Natural killer cell treated with Interleukin-12 subunit alpha and Interleukin-12 subunit beta and Interleukin-15 and Interleukin-18, amount 100 ng/mL, for 72 hours (primary cell): Measurements from ENCODE around the gene NEK8. TPM values are rescaled to one million over a fixed set of nuclear protein-coding genes. Genes with fewer than 3 reads are reported as not detected.

Source experiments
- ATAC-seq, 2 donors: fragments of 150-1000 bp; cut with Tn5 transposase in 1 of 2; sonication (Bioruptor Pico), chemical (Tn5 transposase) in 1 of 2; 2 replicates each; pipeline ENCODE4 v1.10.0; 2021
- DNase-seq: peaks from one replicate; pipeline ENCODE4 v3.0.0; 2022; ENCODE audit warnings: low spot score
- H3K27ac Mint-ChIP-seq, 2 donors: 1 replicate in 1 of 2; 2 replicates in 1 of 2; pipeline ENCODE4 v1.8.0; 2022; ENCODE audit warnings: mixed read lengths in 2 of 2, mild to moderate bottlenecking in 1 of 2, moderate library complexity in 1 of 2
- H3K27me3 Mint-ChIP-seq, 2 donors: 1 replicate in 1 of 2; 2 replicates in 1 of 2; pipeline ENCODE4 v1.8.0; 2022; ENCODE audit warnings: mixed read lengths in 2 of 2
- H3K36me3 Mint-ChIP-seq: one replicate; pipeline ENCODE4 v1.8.0; 2022; ENCODE audit warnings: mixed read lengths
- H3K4me1 Mint-ChIP-seq, 2 donors: 1 replicate in 1 of 2; 2 replicates in 1 of 2; pipeline ENCODE4 v1.8.0; 2022; ENCODE audit warnings: low read depth in 2 of 2, mixed read lengths in 2 of 2, mild to moderate bottlenecking in 1 of 2
- H3K4me3 Mint-ChIP-seq: one replicate; pipeline ENCODE4 v1.8.0; 2022; ENCODE audit warnings: mixed read lengths
- H3K9me3 Mint-ChIP-seq: 2 replicates; pipeline ENCODE4 v1.8.0; 2022; ENCODE audit warnings: mixed read lengths
- total RNA-seq, 2 donors: library from RNA; stranded (reverse); gene quantifications; one replicate each; pipeline ENCODE4 v1.2.3, GENCODE V29; 2022

The NEK8 gene
- total RNA-seq, 2 donors from 2014 or later, result 3.2 to 10.2 TPM

DNA sequence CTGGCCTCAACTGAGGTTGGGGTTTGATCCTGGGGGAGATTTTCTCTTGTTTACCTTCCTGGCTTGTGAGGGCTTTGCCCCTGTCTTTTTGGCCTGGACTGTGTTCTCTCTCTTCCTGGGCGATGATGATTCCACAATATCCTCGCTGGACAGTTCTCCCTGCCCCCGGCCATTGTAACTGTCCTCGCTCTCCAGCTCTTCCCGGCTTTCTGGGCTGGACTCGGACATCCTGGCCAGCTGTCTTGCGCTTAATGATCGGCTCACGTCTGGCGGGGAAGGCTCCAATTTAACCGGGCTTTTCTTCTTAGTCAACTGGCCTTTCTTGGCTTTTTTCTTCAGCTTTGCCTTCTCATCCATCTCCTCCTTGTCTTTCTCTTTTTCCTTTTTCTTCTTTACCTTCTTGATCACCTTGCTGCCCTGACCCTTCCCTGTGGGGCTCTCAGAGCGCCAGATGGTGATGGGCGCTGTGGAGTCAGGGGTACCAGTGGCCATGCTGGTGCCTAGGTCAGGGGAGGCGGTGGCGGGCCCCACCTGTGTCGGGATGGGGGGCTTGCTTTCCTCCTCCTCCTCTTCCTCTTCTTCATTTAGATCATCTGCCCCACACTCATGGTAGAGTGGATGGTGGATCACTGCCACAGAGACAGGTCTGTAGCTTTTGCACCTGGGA is 24.9 kb upstream of the NEK8 start:
- peak overlapping the region in 1 of 2 donors; percentile 31 for H3K27ac Mint-ChIP-seq
- peaks cover 0 to 5% of the 10 kb centered on the region in 2 donors for H3K4me1 Mint-ChIP-seq
- no peaks in the 10 kb centered on the region for H3K9me3 Mint-ChIP-seq
- peaks cover 15% of the 10 kb centered on the region for H3K36me3 Mint-ChIP-seq
- ATAC-seq (no peak), DNase-seq (no peak)
- H3K27me3 Mint-ChIP-seq, result no peaks in the 10 kb centered on the region
- H3K4me3 Mint-ChIP-seq, result no peak overlapping the region

DNA sequence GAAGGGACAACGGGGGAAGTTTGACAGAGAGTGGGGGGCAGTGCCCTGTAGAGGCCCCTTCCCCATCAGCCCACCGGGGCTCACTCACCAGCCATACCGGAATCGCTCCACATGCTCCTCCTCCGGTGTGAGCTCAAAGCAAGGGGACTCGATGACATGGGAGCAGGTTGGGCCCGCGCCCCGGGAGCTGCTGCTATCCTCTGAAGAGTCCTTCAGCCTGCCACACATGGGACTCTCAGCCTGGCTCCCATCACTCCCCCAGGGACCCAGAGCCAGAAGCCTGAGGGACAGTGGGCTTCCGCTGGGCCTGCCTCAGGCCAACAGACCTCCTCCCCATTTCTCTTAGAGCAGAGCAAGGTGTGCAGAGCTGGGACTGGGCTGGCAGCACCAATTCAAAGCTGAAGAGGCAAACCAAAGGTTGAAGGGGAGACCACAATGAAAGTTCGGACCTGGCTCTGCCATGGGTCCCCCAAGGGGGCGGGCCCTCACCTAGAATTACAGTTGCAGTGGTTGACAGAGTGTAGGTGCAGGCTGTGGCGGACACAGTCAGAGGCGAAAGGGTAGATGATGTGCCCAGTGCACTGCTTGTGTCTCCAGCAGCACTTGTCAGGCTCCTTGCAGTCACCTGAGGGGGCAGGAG is 24.2 kb upstream of the NEK8 start:
- no peak overlapping the region for H3K4me3 Mint-ChIP-seq
- peaks cover 13% of the 10 kb centered on the region for H3K36me3 Mint-ChIP-seq

DNA sequence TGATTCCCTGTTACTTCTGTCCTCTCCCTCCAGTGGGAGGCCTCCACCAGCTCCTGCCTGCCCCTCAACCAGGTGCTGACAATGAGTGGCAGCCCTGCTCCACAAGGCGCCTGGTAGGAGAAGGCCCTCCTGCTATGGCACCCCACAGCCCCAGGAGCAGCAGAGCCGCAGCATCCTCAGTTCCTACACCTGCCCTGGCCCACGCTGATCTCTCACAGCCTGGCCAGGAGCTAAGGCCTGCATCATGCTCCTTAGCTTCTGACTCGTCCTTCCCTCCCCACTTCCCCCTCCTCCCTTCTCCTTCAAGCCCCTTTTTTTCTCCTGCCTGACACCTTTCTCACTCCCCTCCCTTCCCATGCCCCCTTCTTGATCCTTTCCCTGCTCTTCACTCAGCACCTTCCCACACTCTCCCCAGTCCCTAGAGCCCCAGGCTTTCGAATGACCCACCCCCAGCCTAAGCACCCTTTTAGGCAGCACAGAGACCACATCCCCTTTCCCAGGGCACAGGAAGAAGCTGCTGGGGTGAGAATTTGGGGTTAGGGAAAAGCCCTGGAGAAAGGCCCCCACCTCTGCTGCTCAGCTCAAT is 23.4 kb upstream of the NEK8 start:
- no peak for ATAC-seq
- Mint-ChIP-seq H3K27ac (peak overlapping the region in 1 of 2 donors; percentile 57), H3K4me1 (peaks cover 0 to 5% of the 10 kb centered on the region in 2 donors), H3K9me3 (no peaks in the 10 kb centered on the region), H3K27me3 (no peaks in the 10 kb centered on the region), H3K4me3 (no peak overlapping the region), H3K36me3 (peaks cover 13% of the 10 kb centered on the region)
- no peak for DNase-seq

More for the DNA sequence above, 24.2 kb upstream of the NEK8 start:
- Mint-ChIP-seq H3K4me1 (peaks cover 0 to 5% of the 10 kb centered on the region in 2 donors), H3K9me3 (no peaks in the 10 kb centered on the region), H3K27ac (peak overlapping the region in 1 of 2 donors; percentile 31), H3K27me3 (no peaks in the 10 kb centered on the region)
- ATAC-seq (no peak), DNase-seq (no peak)

DNA sequence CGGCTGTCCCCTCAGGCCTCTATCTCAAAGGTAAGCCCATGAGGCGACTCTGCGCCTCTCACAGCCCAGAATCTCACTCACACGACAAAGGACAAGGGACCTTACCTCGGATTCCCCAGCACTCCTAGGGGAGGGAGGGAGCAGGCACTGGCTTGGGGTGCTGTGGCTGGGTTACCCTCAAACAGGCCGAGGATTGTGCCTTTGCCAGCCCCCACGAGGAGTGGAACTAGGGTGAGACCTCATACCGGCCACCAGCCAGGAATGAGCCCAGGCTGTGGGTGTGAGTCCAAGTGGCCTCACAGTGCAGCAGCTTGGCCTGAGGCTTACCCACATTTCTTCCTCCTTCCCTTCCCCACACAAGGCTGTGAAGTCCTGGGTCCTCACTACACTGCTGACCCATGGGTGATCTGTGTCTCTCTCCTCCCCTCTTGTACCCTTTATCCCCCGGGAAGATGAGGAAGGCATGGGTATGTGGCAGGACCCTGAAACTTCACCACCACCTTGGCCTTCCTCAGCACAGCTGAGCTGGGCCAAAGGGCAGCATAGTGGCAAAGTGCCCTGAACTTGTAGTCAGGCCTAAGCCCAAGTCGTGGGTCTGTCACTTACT is 22.8 kb upstream of the NEK8 start:
- H3K27me3 Mint-ChIP-seq, result no peaks in the 10 kb centered on the region
- ATAC-seq (no peak), DNase-seq (no peak)
- H3K36me3 Mint-ChIP-seq, result peaks cover 13% of the 10 kb centered on the region
- no peak overlapping the region for H3K4me3 Mint-ChIP-seq
- peak overlapping the region in 1 of 2 donors; percentile 57 for H3K27ac Mint-ChIP-seq
- peaks cover 0 to 9% of the 10 kb centered on the region in 2 donors for H3K4me1 Mint-ChIP-seq
- no peaks in the 10 kb centered on the region for H3K9me3 Mint-ChIP-seq

DNA sequence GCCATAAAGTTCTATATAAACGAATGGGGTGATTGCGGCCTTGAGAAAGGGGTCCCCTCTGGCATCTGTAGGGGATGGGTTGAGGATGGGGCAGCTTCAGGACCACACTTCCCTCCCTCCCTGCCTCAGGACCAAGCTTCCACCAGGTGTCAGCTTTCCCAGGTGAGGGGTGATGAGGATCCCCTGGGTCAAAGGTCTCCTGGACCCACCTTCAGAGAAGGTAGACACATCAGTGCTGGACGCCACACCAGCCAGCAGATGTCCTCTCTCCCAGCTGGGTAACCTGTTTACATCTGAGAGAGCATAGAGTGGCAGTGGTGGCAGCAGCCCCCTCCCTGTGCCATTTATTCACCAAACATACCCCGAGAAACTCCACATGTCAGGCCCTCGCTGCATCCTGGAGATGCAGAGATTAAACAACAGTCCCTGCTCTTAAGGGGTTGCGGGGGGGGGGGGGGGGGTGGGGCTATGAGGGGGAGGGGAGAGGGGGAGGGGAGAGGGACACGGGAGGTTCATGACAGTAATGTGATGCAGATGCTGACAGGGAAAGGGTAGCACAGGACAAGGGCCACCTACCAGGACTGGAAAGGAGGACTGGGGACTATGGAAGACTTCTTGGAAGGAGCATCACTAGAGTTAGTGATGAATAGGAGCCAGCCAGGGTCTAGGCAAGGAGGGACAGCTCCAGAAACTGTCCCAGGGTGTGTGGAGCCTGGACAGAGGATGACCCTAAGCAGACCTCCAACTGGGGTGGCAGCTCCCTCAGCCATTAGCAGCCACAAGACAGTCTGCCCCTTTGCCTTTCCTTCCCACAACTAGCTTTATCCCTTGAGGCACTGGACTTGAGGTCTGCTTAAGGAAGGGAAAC is 21.9 kb upstream of the NEK8 start:
- H3K4me3 Mint-ChIP-seq, result no peak overlapping the region
- H3K9me3 Mint-ChIP-seq, result no peaks in the 10 kb centered on the region
- H3K36me3 Mint-ChIP-seq, result peaks cover 13% of the 10 kb centered on the region
- no peak for ATAC-seq
- no peak for DNase-seq
- H3K4me1 Mint-ChIP-seq, result peaks cover 2 to 13% of the 10 kb centered on the region in 2 donors
- no peak overlapping the region for H3K27ac Mint-ChIP-seq
- H3K27me3 Mint-ChIP-seq, result no peaks in the 10 kb centered on the region

DNA sequence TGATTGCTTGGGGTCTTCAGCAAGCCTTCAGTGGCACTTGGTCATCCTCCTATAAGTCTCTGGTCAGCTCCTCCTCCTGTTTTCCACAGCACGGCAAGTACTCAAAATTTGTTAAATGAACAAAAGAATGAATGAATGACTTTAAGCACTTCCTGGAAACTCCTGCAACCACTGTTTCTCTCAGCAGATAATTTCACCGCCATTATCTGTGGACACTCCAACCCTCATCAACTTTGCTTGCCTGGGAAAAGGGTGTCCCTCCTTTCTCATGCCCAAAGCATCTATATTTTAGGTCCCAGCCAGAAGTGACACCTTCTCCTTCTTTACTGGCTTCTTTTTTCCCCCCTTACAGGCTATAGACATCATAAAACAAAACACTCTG is 21.3 kb upstream of the NEK8 start:
- peaks cover 11% of the 10 kb centered on the region for H3K36me3 Mint-ChIP-seq
- no peak overlapping the region for H3K27ac Mint-ChIP-seq
- DNase-seq (no peak), ATAC-seq (no peak)
- H3K4me3 Mint-ChIP-seq, result no peak overlapping the region
- H3K9me3 Mint-ChIP-seq, result no peaks in the 10 kb centered on the region
- peaks cover 9 to 19% of the 10 kb centered on the region in 2 donors for H3K4me1 Mint-ChIP-seq
- H3K27me3 Mint-ChIP-seq, result no peaks in the 10 kb centered on the region

DNA sequence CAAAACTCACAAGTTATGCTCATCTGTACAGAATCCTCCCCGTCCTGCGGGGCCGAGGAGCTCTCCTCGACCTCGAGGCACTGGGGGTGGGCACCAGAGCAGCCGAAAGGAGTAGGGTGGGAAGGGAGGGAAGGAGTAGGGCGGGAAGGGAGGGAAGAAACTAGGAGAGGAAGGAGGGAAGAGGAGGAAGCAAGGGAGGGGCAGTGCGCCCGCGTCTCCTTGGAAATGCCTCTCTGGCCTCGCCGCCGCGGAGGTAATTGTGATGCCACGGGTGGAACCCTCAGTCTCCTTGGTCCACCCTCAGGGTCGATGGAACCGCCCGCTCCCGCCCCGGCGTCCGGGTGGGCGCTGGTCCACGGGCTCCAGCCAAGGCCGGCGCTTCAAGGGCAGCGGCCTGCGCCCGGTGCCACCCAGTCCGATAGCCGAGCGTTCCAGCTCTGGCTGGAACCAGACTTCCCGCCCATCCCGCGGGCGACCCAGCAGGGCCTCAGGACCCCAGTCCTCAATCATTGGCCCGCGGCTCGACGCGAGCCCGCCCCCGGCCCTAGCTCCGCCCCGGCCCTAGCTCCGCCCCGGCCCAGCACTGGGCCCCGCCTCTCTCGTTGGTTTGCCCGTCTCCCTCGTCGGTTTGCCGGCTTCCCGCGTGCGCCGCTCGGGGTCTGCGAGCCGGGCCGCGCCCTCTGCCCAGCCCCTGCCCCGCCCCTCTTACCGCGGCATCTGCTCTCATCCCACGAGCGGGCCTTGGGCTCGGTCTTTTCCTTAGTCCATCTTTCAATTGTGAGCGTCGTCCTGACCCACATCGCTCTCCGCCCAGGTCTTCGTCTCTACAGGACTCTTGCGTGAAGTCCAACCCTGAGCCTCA is 17.5 kb upstream of the NEK8 start:
- Mint-ChIP-seq H3K36me3 (no peaks in the 10 kb centered on the region), H3K4me3 (peak overlapping the region; percentile 92), H3K4me1 (peaks cover 13 to 17% of the 10 kb centered on the region in 2 donors), H3K27me3 (peaks cover 12 to 15% of the 10 kb centered on the region in 2 donors), H3K9me3 (no peaks in the 10 kb centered on the region), H3K27ac (peak overlapping the region; percentile 85 to 94)
- ATAC-seq, result peak; percentile 94 to 96
- DNase-seq, result peak; percentile 90

DNA sequence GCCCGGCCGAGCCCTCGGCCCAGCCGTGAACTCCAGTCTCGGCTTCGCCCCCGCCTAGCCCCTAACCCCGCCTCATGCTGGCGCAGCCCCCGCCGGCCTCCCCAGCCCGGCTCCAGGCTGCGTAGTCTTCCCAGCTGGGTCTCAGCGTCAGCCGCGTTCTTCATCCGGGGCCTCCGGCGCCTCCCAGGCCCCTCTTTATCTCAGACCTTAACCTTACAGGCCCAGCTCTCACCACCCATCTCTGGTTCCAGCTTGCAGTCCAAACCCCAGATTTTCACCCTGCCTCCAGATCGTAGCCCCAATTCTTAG is 16.9 kb upstream of the NEK8 start, which contains the start of gene PROCA1:
TSS of gene PROCA1 (minus strand) at position 166 of the 309 bp plus-strand sequence. CDS start 228 bp downstream, outside the sequence.
- Mint-ChIP-seq H3K9me3 (no peaks in the 10 kb centered on the region), H3K27me3 (peaks cover 12 to 15% of the 10 kb centered on the region in 2 donors), H3K4me3 (peak within 1 kb of the TSS; percentile 92), H3K27ac (peak within 1 kb of the TSS; percentile 85 to 94), H3K4me1 (peaks cover 13 to 17% of the 10 kb centered on the region in 2 donors), H3K36me3 (no peaks in the 10 kb centered on the region)
- ATAC-seq (no peak), DNase-seq (no peak)

DNA sequence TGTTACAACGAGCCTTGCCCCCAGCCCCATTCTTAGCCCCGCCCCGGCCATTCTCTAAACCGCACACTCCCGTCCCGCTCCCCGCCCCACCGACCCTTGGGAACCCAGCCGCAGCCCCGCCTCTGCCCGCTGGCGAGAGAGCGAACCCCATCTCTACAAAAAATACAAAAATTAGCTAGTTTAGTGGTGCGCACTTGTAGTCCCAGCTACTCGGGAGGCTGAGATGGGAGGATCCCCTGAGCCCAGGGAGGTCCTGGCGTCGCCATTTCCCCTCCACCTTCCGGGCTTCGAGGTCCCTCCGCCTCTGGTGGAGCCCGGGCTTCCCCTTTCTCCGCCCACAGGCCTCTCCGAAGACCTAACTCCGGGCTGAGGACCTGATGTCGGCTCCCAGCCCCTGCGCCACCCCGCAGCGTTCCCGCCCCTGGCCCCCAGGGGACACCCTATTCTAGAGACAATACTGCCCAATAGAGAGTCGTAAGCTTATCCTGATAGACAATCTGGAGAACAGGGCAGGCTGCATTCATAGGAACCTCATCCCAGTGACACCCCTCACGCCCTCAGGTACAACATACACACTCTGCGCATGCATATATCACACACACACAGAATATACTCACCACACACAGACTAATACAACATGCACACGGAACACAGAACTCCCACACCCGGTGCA is 16.4 kb upstream of the NEK8 start:
- ATAC-seq, result peak; percentile 56 to 57
- Mint-ChIP-seq H3K4me3 (peak overlapping the region; percentile 83), H3K27ac (peak overlapping the region; percentile 85 to 94), H3K9me3 (no peaks in the 10 kb centered on the region), H3K27me3 (peaks cover 12 to 15% of the 10 kb centered on the region in 2 donors), H3K4me1 (peaks cover 13 to 17% of the 10 kb centered on the region in 2 donors), H3K36me3 (no peaks in the 10 kb centered on the region)
- DNase-seq, result peak; percentile 84

DNA sequence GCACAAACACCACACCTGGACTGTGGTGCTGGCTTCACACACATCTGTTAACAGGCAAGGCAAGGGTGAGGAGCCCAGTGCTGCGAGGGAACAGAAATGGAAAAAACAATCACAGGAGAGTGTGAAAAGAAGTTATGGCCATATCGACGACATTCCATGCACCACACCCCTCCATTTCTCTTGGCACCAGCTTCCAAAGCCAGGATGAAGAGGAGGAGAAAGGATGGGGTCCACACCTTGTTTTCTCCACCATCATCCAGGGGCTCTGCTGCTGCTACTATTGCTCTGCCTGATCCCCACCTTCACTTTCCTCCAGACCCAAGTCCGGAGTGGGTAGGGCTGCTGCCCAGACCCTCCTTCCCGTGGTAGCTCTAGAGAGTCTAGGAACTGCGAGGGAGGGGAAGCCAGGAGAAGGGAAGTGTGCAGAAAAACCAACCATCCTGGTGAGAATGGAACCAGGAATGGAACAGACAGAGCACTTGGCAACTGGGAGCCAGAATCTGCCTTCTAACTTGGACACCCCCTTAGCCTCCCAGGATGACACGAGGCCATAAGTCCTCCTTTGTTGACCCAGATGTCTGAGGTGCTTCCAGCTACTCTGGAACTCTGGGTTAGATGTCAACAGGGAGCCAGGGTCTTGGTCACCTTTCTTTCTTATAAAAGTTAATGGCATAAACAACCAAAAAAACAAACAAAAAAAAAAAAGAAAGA is 15.7 kb upstream of the NEK8 start:
- Mint-ChIP-seq H3K27me3 (peaks cover 12 to 15% of the 10 kb centered on the region in 2 donors), H3K36me3 (no peaks in the 10 kb centered on the region), H3K27ac (peak overlapping the region; percentile 85 to 94), H3K4me1 (peaks cover 13 to 18% of the 10 kb centered on the region in 2 donors), H3K9me3 (no peaks in the 10 kb centered on the region), H3K4me3 (peak overlapping the region; percentile 83)
- ATAC-seq, result no peak
- peak; percentile 28 for DNase-seq

DNA sequence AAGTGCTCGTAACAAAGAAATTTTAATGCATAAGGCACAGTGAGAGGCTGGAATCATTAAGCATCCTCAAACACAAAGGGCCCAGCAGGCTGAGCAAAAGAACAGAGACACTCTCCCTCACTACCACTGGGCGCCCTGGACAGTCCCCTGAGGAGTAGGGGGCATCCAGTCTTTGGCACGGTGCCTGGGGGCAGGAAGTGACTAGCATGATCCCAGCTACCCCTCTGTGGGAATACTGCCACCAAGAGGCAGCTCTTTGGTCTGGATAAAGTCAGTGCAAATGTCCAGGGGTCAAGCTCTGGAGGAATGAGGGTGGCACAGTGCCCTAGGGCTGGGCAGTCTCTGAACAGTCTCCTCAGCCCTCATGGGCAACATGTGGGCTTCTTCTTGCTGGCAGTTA is 14.3 kb upstream of the NEK8 start:
- ATAC-seq (no peak), DNase-seq (no peak)
- peaks cover 24 to 28% of the 10 kb centered on the region in 2 donors for H3K4me1 Mint-ChIP-seq
- no peaks in the 10 kb centered on the region for H3K36me3 Mint-ChIP-seq
- no peak overlapping the region for H3K4me3 Mint-ChIP-seq
- peaks cover 12 to 15% of the 10 kb centered on the region in 2 donors for H3K27me3 Mint-ChIP-seq
- peak overlapping the region in 1 of 2 donors; percentile 16 for H3K27ac Mint-ChIP-seq
- H3K9me3 Mint-ChIP-seq, result no peaks in the 10 kb centered on the region

DNA sequence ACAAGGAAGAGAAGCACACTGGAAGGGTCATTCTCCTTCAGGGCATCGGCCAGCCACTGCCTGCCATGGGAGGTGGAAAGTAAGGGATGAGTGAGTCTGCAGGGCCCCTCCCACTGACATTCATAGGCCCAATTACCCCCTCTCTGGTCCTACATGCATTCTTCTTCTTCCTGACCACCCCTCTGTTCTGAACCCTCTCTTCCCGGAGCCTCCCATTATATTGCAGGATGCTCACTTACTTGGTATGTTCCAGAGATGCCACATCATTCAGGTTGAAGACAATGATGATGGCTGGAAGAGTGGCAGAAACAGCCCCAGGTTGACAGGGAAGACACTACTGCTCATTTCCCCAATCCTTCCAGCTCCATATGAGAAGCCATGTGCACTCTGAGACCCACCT is 13.4 kb upstream of the NEK8 start:
- Mint-ChIP-seq H3K4me3 (no peak overlapping the region), H3K9me3 (no peaks in the 10 kb centered on the region), H3K27ac (no peak overlapping the region), H3K27me3 (peaks cover 12 to 15% of the 10 kb centered on the region in 2 donors), H3K4me1 (peaks cover 32 to 36% of the 10 kb centered on the region in 2 donors), H3K36me3 (peaks cover 5% of the 10 kb centered on the region)
- no peak for DNase-seq
- no peak for ATAC-seq
